HG02870 (cell line): ENCODE measurements around the gene KIR2DL1.
"Not testable (repeated sequence)": the region's sequence is repeated elsewhere in the genome, so short reads cannot be mapped to it uniquely, and the experiment has no call there.

Experiments used
- ATAC-seq: cut with Tn5 transposase; IDR thresholded peaks from one replicate; pipeline ENCODE4 v1.9.1; 2021; ENCODE audit warnings: mild to moderate bottlenecking, moderate library complexity; ENCODE audit not compliant: unreplicated experiment

KIR2DL1 gene

DNA sequence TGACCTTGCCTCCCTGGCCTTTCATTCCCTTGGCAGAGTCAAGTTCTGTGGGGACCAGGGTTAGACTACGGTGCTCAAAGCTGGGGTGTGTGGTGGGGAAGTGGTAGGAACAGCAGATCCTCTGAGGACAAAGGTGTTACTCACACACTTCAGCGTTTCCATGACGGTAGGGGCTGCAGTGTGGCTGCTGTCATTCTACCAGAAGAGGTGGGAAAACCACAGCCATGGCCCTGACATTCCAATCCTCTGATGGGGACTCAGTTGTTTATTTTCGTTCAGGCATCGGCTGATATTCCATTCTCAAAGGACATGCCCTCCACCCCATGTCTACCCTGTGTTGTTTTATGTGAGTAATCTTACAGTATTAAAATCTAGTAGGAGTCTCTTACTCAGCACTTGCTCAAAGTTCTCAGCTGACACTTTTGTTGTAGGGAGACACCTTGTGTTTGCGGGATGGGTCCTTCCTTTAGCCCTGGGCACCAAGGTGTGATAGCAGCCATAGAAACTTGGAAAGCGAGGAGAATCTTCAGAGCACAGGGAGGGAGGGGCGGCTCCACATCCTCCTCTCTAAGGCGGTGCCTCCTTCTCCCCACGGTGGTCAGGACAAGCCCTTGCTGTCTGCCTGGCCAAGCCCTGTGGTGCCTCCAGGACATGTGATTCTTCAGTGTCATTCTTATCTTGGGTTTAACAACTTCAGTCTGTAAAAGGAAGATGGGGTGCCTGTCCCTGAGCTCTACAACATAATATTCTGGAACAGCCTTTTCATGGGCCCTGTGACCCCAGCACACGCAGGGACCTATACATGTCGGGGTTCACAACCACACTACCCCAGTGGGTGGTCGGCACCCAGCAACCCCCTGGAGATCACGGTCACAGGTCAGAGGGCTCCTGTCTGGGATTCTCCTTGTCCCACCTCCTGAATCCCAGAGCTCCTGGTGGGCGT lies 1.7 kb downstream of the KIR2DL1 start:
- not testable (repeated sequence) for ATAC-seq

DNA sequence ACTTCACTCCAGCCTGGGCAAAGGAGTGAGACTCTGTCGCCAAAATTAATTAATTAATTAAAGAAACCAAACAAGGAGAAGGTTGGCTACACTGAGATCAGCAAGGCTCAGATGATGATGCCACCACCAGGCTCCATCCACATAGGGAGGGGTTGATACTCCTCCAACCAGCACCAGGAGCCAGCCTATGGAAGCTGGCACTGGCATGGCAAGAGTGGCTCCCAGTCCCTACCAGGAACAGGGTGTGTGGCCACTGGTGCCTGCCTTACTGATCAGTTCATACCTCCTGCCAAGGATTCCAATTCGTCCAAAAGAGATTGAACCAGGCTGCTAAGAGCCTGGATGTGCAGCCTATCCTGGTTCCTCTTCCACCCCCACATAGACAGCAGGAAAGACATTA lies 3.1 kb downstream of the KIR2DL1 start:
- not testable (repeated sequence) for ATAC-seq

DNA sequence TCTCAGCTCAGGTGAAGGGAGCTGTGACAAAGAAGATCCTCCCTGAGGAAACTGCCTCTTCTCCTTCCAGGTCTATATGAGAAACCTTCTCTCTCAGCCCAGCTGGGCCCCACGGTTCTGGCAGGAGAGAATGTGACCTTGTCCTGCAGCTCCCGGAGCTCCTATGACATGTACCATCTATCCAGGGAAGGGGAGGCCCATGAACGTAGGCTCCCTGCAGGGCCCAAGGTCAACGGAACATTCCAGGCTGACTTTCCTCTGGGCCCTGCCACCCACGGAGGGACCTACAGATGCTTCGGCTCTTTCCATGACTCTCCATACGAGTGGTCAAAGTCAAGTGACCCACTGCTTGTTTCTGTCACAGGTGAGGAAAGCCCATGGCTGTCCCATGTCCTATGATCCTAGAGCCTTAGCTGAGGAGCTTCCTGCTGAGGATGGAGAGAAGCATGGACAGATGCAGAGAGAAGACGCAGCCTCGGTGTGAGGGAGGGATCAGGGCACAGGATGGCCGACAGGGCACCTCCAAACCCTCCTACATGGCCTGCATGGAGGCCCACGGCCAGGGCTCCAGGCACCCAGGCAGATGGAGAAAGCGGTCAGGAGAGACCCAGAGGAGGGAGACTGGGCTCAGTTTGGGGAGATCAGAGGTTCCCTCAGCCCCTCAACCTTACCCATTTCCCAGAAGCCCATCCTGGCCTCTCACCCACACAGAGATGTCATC lies 5.7 kb downstream of the KIR2DL1 start:
- not testable (repeated sequence) for ATAC-seq

DNA sequence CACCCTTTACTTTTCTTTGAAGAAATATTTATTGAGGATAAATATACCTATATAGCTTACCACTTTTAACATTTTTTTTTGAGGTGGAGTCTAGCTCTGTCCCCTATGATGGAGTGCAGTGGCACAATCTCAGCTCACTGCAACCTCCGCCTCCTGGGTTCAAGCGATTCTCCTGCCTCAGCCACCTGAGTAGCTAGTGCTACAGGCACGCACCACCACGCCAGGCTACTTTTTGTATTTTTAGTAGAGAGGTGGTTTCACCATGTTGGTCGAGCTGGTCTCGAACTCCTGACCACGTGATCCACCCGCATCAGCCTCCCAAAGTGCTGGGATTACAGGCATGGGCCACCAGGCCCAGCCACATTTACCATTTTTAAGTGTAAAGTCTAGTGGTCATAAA lies 6.2 kb downstream of the KIR2DL1 start:
- not testable (repeated sequence) for ATAC-seq

DNA sequence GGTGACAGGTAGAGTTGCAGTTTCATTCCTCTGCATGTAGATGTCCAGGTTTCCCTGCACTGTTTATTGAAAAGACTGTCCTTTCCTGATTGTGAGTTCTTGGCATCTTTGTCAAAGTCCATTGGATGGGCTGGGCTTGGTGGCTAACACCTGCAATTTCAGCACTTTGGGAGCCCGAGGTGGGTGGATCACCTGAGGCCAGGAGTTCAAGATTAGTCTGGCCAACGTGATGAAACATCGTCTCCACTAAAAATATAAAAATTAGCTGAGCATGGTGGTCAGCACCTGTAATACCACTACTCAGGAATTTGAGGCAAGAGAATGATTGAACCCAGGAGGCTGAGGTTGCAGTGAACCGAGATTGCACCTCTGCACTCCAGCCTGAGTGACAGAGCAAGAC lies 8.3 kb downstream of the KIR2DL1 start:
- ATAC-seq = not testable (repeated sequence)

DNA sequence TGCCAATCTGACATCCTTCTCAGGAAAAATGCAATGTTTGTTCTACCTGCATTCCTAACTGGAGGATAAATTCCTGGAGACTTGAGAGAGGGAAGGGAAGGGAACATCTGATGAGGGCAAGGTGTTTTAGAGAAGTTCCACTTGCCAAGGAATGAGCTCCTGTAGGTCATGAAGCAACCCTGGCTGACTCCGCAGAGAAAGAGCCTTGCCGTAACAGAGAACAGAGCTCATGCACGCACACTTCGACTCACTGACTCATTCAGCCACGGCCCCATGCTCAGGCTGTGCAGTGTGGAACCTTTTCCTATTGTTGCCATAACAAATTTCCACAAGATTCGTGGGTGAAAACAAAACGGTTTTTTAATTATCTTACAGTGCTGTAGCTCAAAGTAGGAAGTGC lies 9.3 kb downstream of the KIR2DL1 start:
- ATAC-seq = not testable (repeated sequence)

DNA sequence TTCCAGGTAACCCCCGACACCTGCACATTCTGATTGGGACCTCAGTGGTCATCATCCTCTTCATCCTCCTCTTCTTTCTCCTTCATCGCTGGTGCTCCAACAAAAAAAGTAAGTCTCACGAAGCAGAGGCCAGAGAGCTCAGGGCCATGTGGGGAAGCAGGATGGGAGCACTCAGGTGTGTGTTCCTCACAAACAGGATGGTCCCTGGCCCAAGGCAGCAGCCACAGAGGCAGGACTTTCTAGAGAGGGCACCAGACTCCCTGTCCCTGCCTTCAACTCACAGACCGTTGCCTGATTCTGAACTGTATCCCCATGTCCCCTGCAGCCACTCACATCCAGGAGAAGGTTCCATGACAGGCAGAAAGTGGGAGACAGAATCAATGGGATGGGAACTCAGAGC lies 13.3 kb downstream of the KIR2DL1 start:
- ATAC-seq = not testable (repeated sequence)

DNA sequence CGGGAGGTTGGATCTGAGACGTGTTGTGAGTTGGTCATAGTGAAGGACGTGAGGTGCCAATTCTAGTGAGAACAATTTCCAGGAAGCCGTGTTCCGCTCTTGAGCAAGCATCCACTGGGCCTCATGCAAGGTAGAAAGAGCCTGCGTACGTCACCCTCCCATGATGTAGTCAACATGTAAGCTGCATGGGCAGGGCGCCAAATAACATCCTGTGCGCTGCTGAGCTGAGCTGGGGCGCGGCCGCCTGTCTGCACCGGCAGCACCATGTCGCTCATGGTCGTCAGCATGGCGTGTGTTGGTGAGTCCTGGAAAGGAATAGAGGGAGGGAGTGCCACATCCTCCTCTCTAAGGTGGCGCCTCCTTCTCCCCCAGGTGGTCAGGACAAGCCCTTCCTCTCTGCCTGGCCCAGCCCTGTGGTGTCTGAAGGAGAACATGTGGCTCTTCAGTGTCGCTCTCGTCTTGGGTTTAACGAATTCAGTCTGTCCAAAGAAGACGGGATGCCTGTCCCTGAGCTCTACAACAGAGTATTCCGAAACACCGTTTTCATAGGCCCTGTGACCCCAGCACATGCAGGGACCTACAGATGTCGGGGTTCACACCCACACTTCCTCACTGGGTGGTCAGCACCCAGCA lies 16.6 kb downstream of the KIR2DL1 start:
- ATAC-seq = not testable (repeated sequence)

DNA sequence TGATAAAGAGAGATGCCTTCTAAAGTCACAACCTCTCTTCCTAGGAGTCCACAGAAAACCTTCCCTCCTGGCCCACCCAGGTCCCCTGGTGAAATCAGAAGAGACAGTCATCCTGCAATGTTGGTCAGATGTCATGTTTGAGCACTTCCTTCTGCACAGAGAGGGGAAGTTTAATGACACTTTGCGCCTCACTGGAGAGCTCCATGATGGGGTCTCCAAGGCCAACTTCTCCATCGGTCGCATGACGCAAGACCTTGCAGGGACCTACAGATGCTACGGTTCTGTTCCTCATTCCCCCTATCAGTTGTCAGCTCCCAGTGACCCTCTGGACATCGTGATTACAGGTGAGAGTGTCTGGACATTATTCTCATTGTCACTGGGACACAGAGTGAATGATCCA lies 18.6 kb downstream of the KIR2DL1 start:
- ATAC-seq = not testable (repeated sequence)

DNA sequence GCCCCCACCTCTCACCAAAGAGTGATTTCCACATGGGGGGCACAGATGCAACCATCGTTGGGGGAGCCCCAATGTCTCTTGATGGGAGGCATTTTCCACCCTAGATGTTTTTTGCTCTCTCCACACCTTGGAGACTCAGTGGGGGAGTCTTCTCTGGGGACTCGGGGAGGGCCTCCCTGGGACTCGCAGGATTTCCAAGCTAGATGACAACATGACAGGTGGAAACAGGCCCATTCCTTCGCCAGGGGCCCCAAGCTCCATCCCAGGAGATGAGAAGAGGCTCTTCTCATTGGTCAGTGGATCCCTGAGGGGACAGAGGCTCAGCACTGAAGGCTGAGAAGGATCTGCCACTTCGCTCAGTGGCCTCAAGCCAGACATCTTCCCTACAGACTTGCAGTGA lies 21.1 kb downstream of the KIR2DL1 start:
- ATAC-seq = no peak

DNA sequence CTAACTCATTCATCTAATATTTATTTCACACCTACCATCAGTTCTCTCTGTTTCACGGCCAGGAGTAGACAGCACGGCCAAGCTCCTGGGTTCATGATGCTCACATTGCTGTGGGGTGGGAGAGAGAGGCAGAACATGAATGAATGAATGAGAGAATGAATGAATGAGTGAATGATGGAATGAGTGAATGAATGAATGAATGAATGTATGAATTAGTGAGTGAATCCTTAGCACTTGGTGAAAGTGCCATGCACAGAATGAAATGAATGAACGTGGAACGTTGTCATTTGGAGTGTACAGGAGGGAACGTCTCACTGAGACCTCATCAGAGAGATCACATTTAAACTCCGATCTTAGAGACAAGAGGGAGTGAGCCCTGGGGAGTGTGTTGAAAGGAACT lies 21.9 kb downstream of the KIR2DL1 start:
- no peak for ATAC-seq

DNA sequence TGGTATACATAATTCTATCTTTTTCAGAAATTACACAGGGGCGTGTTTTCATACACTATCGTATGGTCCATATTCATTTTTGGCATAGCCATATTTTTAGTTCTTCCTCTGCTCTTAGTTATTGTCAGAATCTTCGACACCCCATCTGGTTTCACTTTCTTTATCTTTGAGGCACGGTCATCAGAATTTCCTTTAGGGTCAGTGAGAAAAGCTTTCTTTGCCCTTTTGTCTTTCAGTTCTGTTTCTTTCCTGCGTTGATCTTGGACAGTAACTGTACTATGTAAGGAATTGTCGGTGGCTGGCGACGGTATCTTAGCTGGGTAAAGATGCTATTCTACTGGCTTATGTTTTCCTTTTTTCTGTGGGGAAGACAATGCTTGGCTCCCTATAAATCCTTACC lies 23.2 kb downstream of the KIR2DL1 start:
- ATAC-seq = no peak

DNA sequence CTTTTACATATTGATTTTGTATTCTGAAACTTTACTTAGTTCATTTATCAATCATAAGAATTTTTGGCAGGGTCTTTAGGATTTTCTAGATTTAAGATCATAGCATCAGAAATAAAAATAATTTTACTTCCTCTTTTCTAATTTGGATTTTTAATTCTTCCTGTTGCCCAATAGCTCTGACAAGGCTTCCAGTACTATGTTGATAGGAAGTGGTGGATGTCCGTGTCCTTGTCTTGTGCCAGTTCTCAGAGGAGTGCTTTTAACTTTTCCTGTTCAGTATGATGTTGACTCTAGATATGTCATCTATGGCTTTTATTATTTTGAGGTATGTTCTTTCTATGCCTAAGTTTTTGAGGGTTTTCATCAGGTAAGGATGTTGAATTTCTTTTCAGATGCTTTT lies 26.2 kb downstream of the KIR2DL1 start:
- no peak for ATAC-seq

DNA sequence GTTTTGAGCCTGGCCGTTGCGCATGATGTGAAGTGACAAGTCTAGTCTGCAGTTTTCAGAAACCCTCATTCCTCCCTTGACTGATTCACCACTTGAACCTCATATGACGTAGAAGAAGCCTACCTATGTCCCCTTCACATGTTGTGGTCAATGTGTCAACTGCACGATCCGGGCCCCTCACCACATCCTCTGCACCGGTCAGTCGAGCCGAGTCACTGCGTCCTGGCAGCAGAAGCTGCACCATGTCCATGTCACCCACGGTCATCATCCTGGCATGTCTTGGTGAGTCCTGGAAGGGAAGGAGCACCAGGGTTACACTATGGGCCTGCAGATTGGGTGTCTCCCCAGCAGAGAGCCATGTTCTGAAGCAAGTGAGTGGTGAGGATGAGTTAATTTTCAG lies 33.8 kb downstream of the KIR2DL1 start, which contains the start of gene KIR2DL4:
Gene KIR2DL4, plus strand, starts transcription at position 201 of the 400 bp plus-strand sequence. Its CDS starts 42 bp downstream, at position 243.
- ATAC-seq = no peak

DNA sequence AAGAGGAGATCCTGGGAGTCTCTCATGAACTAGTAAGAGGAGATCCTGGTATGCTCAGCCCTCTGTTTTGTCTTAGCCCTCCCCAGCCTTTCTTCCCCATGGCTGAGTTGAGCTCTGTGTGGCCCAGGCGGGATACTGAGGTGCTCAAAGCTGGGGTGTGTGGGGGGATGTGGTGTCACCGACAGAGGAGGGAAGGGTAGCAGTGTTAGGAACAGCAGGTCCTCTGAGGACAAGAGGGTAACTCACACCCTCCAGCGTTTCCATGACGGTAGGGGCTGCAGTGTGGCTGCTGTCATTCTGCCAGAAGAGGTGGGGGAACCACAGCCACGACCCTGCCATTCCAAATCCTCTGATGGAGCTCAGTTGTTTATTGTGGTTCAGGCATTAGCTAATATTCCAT lies 34.5 kb downstream of the KIR2DL1 start:
- no peak for ATAC-seq

DNA sequence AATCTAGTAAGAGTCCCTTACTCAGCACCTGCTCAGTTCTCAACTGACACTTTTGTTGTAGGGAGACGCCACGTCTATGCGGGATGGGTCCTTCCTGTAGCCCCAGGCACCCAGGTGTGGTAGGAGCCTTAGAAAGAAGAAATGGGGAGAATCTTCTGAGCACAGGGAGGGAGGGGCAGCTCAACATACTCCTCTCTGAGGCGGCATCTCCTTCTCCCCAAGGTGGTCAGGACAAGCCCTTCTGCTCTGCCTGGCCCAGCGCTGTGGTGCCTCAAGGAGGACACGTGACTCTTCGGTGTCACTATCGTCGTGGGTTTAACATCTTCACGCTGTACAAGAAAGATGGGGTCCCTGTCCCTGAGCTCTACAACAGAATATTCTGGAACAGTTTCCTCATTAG lies 35.0 kb downstream of the KIR2DL1 start:
- ATAC-seq = no peak

DNA sequence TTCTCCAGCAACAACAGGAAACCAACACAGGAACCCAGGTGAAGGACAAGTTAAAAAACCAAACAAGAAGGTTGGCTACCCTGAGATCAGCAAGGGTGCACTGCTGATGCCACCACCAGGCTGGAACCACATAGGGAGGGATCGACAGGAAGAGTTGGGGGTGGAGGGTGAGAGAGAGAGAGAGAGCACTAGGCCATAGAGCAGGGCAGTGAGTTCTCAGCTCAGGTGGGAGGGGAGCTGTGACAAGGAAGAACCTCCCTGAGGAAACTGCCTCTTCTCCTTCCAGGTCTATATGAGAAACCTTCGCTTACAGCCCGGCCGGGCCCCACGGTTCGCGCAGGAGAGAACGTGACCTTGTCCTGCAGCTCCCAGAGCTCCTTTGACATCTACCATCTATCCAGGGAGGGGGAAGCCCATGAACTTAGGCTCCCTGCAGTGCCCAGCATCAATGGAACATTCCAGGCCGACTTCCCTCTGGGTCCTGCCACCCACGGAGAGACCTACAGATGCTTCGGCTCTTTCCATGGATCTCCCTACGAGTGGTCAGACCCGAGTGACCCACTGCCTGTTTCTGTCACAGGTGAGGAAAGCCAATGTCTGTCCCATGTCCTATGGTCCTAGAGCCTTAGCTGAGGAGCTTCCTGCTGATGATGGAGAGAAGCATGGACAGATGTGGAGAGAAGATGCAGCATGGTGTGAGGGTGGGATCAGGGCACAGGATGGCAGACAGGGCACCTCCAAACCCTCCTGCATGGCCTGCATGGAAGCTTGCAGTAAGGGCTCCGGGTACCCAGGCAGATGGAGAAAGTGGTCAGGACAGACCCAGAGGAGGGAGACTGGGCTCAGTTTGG lies 36.3 kb downstream of the KIR2DL1 start:
- ATAC-seq = no peak

DNA sequence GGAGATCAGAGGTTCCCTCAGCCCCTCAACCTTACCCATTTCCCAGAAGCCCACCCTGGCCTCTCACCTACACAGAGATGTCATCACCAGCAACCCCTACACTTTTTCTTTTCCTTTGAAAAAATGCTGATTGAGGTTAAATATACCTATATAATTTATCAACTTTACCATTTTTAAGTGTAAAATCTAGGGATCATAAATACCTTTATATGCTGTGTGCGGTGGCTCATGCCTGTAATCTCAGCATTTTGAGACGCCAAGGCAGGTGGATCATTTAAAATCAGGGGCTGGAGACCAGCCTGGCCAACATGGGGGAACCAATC lies 36.9 kb downstream of the KIR2DL1 start:
- ATAC-seq = no peak

DNA sequence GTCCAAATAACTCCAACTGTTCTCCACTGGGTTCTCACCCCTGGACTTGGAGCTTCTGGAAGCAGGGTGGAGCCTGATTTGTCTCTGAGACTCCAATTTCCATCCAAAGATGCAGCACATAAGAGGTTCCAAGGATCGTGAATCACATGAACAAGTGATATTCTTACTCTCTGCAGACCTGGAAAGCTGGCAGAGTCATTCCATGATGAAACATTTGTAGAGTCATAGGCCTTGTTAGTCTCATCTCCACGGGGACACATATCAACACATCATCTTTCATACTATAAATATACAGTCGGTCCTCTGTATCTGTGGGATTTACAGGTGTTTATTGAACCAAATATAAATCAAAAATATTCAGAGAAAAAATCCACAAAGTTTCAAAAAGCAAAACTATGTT lies 45.0 kb downstream of the KIR2DL1 start:
- ATAC-seq = not testable (repeated sequence)

DNA sequence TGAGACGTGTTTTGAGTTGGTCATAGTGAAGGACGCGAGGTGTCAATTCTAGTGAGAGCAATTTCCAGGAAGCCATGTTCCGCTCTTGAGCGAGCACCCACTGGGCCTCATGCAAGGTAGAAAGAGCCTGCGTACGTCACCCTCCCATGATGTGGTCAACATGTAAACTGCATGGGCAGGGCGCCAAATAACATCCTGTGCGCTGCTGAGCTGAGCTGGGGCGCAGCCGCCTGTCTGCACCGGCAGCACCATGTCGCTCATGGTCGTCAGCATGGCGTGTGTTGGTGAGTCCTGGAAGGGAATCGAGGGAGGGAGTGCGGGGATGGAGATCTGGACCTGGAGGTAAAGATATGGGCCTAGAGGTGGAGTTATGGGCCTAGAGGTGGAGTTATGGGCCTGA lies 46.7 kb downstream of the KIR2DL1 start, which contains the start of gene KIR3DL1:
Gene KIR3DL1, plus strand, starts transcription at position 218 of the 400 bp plus-strand sequence.
- ATAC-seq = not testable (repeated sequence)
